K562 (cell line): ENCODE results near the gene PRKAG2. TPM values are rescaled to one million over a fixed set of nuclear protein-coding genes. Genes with fewer than 3 reads are reported as not detected.

Experiments
- ATAC-seq: fragments of 200-7000 bp; cut with Tn5 transposase; 3 replicates; pipeline ENCODE4 v1.9.1; 2020; ENCODE audit warnings: moderate library complexity
- BruUV-seq: library from RNA; stranded (reverse); fragments of 400-500 nt; replicated peaks from 2 replicates; lab custom pipeline; 2021; lab: Mats Ljungman, UMichigan
- CTCF ChIA-PET: fragments of 300-600 bp; formaldehyde crosslinking; extraction: SDS; loops from one replicate; lab custom pipeline; 2021; ENCODE audit warnings: low intra/inter-chr PET ratio; lab: Yijun Ruan, JAX
- POLR2A ChIA-PET: fragments of 300-600, 350-650 bp; sonication (Branson Sonifier 250); formaldehyde crosslinking; extraction: SDS; loops from one replicate; lab custom pipeline; 2021; ENCODE audit warnings: antibody characterized with exemption, inconsistent platforms; lab: Yijun Ruan, JAX
- DNase-seq, 4 experiments: peaks; one replicate each; pipeline versions ENCODE4 v3.0.0 to v3.0.0-alpha.2; 2011 to 2018; ENCODE audit warnings: low spot score in 3 of 4, mixed read lengths in 3 of 4; ENCODE audit errors: extremely low read depth in 1 of 4
- FAIRE-seq: peaks from 2 replicates; lab custom pipeline; 2011; peaks lifted over from hg19 to GRCh38; lab: Jason Lieb, UNC
- H2AFZ ChIP-seq: 2 replicates; pipeline ENCODE4 v1.6.0; 2011; ENCODE audit warnings: low read depth, low read length, control low read depth, inconsistent platforms
- H3K27ac ChIP-seq: fragments of 200-600 bp; 3 replicates; pipeline ENCODE4 v1.8.0; 2011; ENCODE audit warnings: low read depth, mild to moderate bottlenecking, control low read depth, inconsistent platforms, low read length, moderate library complexity, mixed read lengths; ENCODE audit errors: extremely low read depth
- H3K27me3 ChIP-seq, 2 experiments: fragments of 300-600 bp in 1 of 2; 2 replicates in 1 of 2; 3 replicates in 1 of 2; pipeline versions ENCODE4 v1.6.0 to v1.8.0; 2011; ENCODE audit warnings: inconsistent platforms in 2 of 2, low read length in 2 of 2, mild to moderate bottlenecking in 1 of 2, mixed read lengths in 1 of 2, moderate library complexity in 1 of 2; ENCODE audit not compliant: control insufficient read depth in 2 of 2, insufficient read depth in 2 of 2
- H3K36me3 ChIP-seq: fragments of 300-600 bp; 3 replicates; pipeline ENCODE4 v1.8.0; 2011; ENCODE audit warnings: mild to moderate bottlenecking, low read length, inconsistent platforms; ENCODE audit not compliant: control insufficient read depth, insufficient read depth
- H3K4me1 ChIP-seq, 2 experiments: fragments of 200-600 bp in 1 of 2; replicated peaks in 1 of 2; 2 replicates in 1 of 2; 3 replicates in 1 of 2; pipeline versions ENCODE4 v1.5.1 to v1.8.0; 2011; ENCODE audit warnings: inconsistent platforms in 2 of 2, low read length in 2 of 2, mild to moderate bottlenecking in 1 of 2, mixed read lengths in 1 of 2, moderate library complexity in 1 of 2; ENCODE audit not compliant: control insufficient read depth in 2 of 2, insufficient read depth in 2 of 2
- H3K4me2 ChIP-seq: 2 replicates; pipeline ENCODE4 v1.6.1; 2011; ENCODE audit warnings: low read length, control low read depth, inconsistent platforms, mixed read lengths; ENCODE audit not compliant: insufficient read depth
- H3K4me3 ChIP-seq: fragments of 200-600 bp; sonication (generic), shearing (Covaris generic); 2 replicates; pipeline ENCODE4 v1.5.1; 2016; ENCODE audit warnings: control low read depth, inconsistent platforms
- H3K79me2 ChIP-seq: fragments of 200-600 bp; 3 replicates; pipeline ENCODE4 v1.8.0; 2011; ENCODE audit warnings: low read length, inconsistent platforms; ENCODE audit not compliant: control insufficient read depth, insufficient read depth
- H3K9ac ChIP-seq, 2 experiments: 2 replicates each; pipeline versions ENCODE4 v1.6.0 to v1.6.1; 2011; ENCODE audit warnings: low read depth in 2 of 2, low read length in 2 of 2, control low read depth in 1 of 2, inconsistent platforms in 1 of 2, mild to moderate bottlenecking in 1 of 2, mixed read lengths in 1 of 2; ENCODE audit not compliant: insufficient read depth in 1 of 2
- H3K9me1 ChIP-seq: one replicate; pipeline ENCODE4 v1.6.0; 2011; ENCODE audit warnings: inconsistent platforms, mild to moderate bottlenecking, low read length, moderate library complexity; ENCODE audit not compliant: control insufficient read depth, insufficient read depth
- H3K9me3 ChIP-seq: replicated peaks from 2 replicates; pipeline ENCODE4 v1.5.1; 2011; ENCODE audit warnings: low read depth, low read length, inconsistent platforms; ENCODE audit not compliant: control insufficient read depth, insufficient read depth
- H4K20me1 ChIP-seq: replicated peaks from 2 replicates; pipeline ENCODE4 v1.6.1; 2011; ENCODE audit warnings: low read length, inconsistent platforms, mixed read lengths; ENCODE audit not compliant: control insufficient read depth, insufficient read depth
- ARID2 ChIP-seq: fragments of 450-650 bp; IDR thresholded peaks from 2 replicates; pipeline ENCODE4 v1.6.1; 2017; ENCODE audit warnings: antibody characterized with exemption, mild to moderate bottlenecking
- BCOR ChIP-seq: fragments of 450-650 bp; IDR thresholded peaks from 2 replicates; pipeline ENCODE4 v1.6.1; 2016
- BDP1 ChIP-seq: IDR thresholded peaks from 3 replicates; pipeline ENCODE4 v1.6.1; 2011; ENCODE audit not compliant: insufficient read length, insufficient read depth
- C11orf30 ChIP-seq: fragments of 450-650 bp; IDR thresholded peaks from 2 replicates; pipeline ENCODE4 v1.6.1; 2016; ENCODE audit warnings: low read depth, mild to moderate bottlenecking
- CLOCK ChIP-seq: fragments of 250-450 bp; sonication (Bioruptor Pico); IDR thresholded peaks from 2 replicates; pipeline ENCODE4 v1.4.0; 2020; ENCODE audit warnings: mild to moderate bottlenecking, moderate library complexity, borderline replicate concordance
- ELK3 ChIP-seq: fragments of 450-650 bp; formaldehyde crosslinking; IDR thresholded peaks from 2 replicates; pipeline ENCODE4 v1.4.0; 2020; ENCODE audit warnings: mild to moderate bottlenecking
- PATZ1 ChIP-seq: fragments of 250-450 bp; sonication (Bioruptor Pico); IDR thresholded peaks from 2 replicates; pipeline ENCODE4 v1.5.0; 2020; ENCODE audit warnings: mild to moderate bottlenecking, borderline replicate concordance
- PCBP1 ChIP-seq: fragments of 200-400 bp; formaldehyde crosslinking; IDR thresholded peaks from 2 replicates; pipeline ENCODE4 v1.6.1; 2018; ENCODE audit warnings: mild to moderate bottlenecking, low read depth, low read length; ENCODE audit not compliant: poor library complexity, severe bottlenecking
- PRPF4 ChIP-seq: fragments of 200-400 bp; formaldehyde crosslinking; IDR thresholded peaks from one replicate; pipeline ENCODE4 v1.6.1; 2017; ENCODE audit warnings: low read length, low read depth, mild to moderate bottlenecking; ENCODE audit not compliant: insufficient read depth, poor library complexity, severe bottlenecking
- SMC3 ChIP-seq: conservative IDR thresholded peaks from 2 replicates; pipeline ENCODE4 v1.6.1; 2011; ENCODE audit warnings: low read depth, low read length, improper control_type of control experiment; ENCODE audit not compliant: insufficient read depth
- TFAP4 ChIP-seq: sonication (generic); formaldehyde crosslinking; IDR thresholded peaks from 2 replicates; pipeline ENCODE4 v1.8.0; 2022; ENCODE audit warnings: missing genetic modification reagents, mild to moderate bottlenecking, moderate library complexity, borderline replicate concordance
- XRCC3 ChIP-seq: fragments of 450-650 bp; IDR thresholded peaks from 2 replicates; pipeline ENCODE4 v1.6.1; 2017; ENCODE audit warnings: mild to moderate bottlenecking, moderate library complexity
- XRCC5 ChIP-seq: fragments of 200-400 bp; formaldehyde crosslinking; IDR thresholded peaks from 2 replicates; pipeline ENCODE4 v1.6.1; 2017; ENCODE audit warnings: low read depth, mild to moderate bottlenecking, low read length
- ZNF175 ChIP-seq: fragments of 200-800 bp; sonication (Bioruptor generic); IDR thresholded peaks from 2 replicates; pipeline ENCODE4 v1.6.1; 2016; ENCODE audit warnings: low read depth, mild to moderate bottlenecking, missing genetic modification characterization, missing compliant biosample characterization
- ZNF707 ChIP-seq: fragments of 250-450 bp; sonication (Bioruptor Pico); conservative IDR thresholded peaks from 2 replicates; pipeline ENCODE4 v1.8.0; 2022; ENCODE audit warnings: inconsistent platforms, mild to moderate bottlenecking, moderate library complexity
- WGBS: fragments of 100-300 bp; shearing (Covaris generic); methylation state at CpG from one replicate; pipeline ENCODE4 v1.1.6; 2016; ENCODE audit warnings: low coverage, mixed read lengths; ENCODE audit not compliant: insufficient coverage; ENCODE audit errors: missing lambda C conversion rate; 5-methylcytosine and 5-hydroxymethylcytosine counted together
- in situ Hi-C: fragments of 300-500 bp; cut with MboI; formaldehyde crosslinking; loops from 4 replicates; pipeline ENCODE4 v1.15.0; 2018; ENCODE audit warnings: inconsistent platforms, mixed read lengths
- intact Hi-C: fragments of 100-400 bp; cut with micrococcal nuclease; formaldehyde crosslinking; loops from 2 replicates; pipeline ENCODE4 v1.14.2; 2022
- polyA plus RNA-seq, 8 experiments: library from polyadenylated mRNA; depleted of rRNA in 4 of 8; stranded (reverse) in 5 of 8; unstranded in 3 of 8; fragments of >200 nt; fragmentation: Nextera tagmentation in 2 of 8; fragmentation: Illumina TruSeq in 1 of 8; extraction: Ambion mirVana in 2 of 8; extraction: Trizol in 1 of 8; gene quantifications; 2 replicates each; pipeline versions ENCODE4 v1.2.1 to v1.2.3, GENCODE V29; 2011 to 2014; ENCODE audit warnings: inconsistent platforms in 1 of 8, missing spikeins in 1 of 8
- total RNA-seq, 7 experiments: library from RNA; depleted of rRNA in 6 of 7; stranded (reverse); fragments of >200 nt in 6 of 7; fragmentation: Illumina TruSeq in 2 of 7; extraction: Trizol in 2 of 7; gene quantifications; 2 replicates each; pipeline versions ENCODE4 v1.2.1 to v1.2.3, GENCODE V29; 2011 to 2021; ENCODE audit warnings: low replicate concordance in 1 of 7

PRKAG2 gene
- total and polyA plus RNA-seq, 9 of the 15 experiments (the other 6 are each of a cell fraction or from before 2014, with no cell fraction given) = 0.99 to 5.6 (median 3.3) TPM

- DNase-seq = no peak
Measured at GRCh38 chr7:151679071-151679708, 197.7 kb downstream of the PRKAG2 start.

More at GRCh38 chr7:151679071-151679708, 197.7 kb downstream of the PRKAG2 start:
- no peak overlapping the region for H3K4me2 ChIP-seq
- peaks cover 58 to 77% of the 10 kb centered on the region in 2 experiments for H3K27me3 ChIP-seq
- ChIA-PET POLR2A (interaction anchor here (0.6 to 0.9 kb wide), 2 partner anchors 161 to 1330 kb away, joined by 3 read pairs; no protein-coding TSS in a partner anchor), CTCF (no interaction called here)
- no peaks in the 10 kb centered on the region for H3K79me2 ChIP-seq
- H3K36me3 ChIP-seq = no peaks in the 10 kb centered on the region
- intact Hi-C loops (no loop called here), in situ Hi-C loops (no loop called here)
- H3K9ac ChIP-seq = no peak overlapping the region
- no peaks in the 10 kb centered on the region for H3K9me1 ChIP-seq
- H4K20me1 ChIP-seq = no peaks in the 10 kb centered on the region
- no peak overlapping the region for H3K4me3 ChIP-seq
- no peak overlapping the region for H2AFZ ChIP-seq
- H3K27ac ChIP-seq = no peak overlapping the region
- H3K9me3 ChIP-seq = no peaks in the 10 kb centered on the region
- BruUV-seq = no TSS peak
- peaks cover 0 to 7% of the 10 kb centered on the region in 2 experiments; a peak in 1 of 5 replicates for H3K4me1 ChIP-seq
- 3% methylated on average over 8 of the region's 8 CpGs for WGBS
- TF ChIP-seq ZNF707 (CRISPR knock-in tag) = no peak
- TF ChIP-seq PATZ1 = no peak
- TF ChIP-seq CLOCK (CRISPR knock-in tag) = no peak
- TF ChIP-seq XRCC5 = no peak
- no peak for TF ChIP-seq PCBP1
- no peak for TF ChIP-seq BCOR
- no peak for TF ChIP-seq C11orf30
- no peak for TF ChIP-seq XRCC3
- TF ChIP-seq ELK3 (CRISPR knock-in tag) = no peak
- TF ChIP-seq SMC3 = no peak
- no peak for TF ChIP-seq PRPF4
- no peak for TF ChIP-seq ZNF175 (CRISPR knock-in tag)
- no peak for TF ChIP-seq ARID2
- TF ChIP-seq BDP1 = no peak
- no peak for TF ChIP-seq TFAP4
- FAIRE-seq = no peak
- ATAC-seq = no peak
